ENCODE measurements around the gene TMEM253. TPM values are rescaled to one million over a fixed set of nuclear protein-coding genes. Genes with fewer than 3 reads are reported as not detected.

TMEM253 gene
- total and polyA plus RNA-seq, 8 donors = 0.16 to 4.9 (median 1.1) TPM

DNA sequence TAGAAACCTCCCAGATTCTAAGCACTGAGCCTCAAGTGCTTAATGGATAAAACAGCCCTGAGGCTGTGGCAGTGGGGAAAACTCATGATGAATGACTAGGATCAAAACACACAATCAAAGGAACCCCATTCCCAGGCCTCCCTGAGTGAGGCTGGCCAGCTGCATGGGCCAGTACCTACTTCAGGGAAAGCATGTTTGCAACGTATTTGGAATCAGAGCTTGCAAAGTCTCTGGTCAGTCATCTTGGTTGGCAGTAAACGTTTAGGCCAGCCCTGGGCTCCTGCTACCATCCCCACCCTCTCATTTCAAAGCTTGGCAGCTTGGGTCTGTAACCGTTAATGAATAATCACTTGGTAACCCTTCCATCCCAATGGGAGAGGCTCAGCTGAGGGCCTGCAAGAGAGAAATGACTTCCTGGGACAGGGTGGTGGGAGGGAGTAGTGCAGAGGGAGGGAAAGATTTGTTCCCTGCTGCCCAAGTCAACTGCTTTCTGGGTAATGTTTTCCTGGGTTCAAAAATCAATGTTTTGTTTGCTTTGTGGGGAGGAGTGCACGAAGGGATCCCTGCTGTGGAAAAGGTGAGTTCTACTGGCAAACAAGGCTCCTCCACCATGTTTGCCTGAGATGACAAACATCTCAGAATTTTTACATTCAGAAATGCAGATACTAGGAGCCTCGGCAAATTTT lies 45.3 kb upstream of the TMEM253 start:
- H3K27ac ChIP-seq = peak overlapping the region in 3 of 4 donors; percentile 10 to 60 (median 54)
- no peaks in the 10 kb centered on the region for H3K36me3 ChIP-seq
- intact Hi-C loops (cut with DNase I) = no loop called here
- ATAC-seq = peak; percentile 66 to 85 (median 78)
- no peaks in the 10 kb centered on the region for H3K27me3 ChIP-seq
- no peaks in the 10 kb centered on the region for H3K9me3 ChIP-seq
- H3K4me1 ChIP-seq = peaks cover 12 to 42% (median 32%) of the 10 kb centered on the region in 3 donors
- peak in 2 of 6 donors; percentile 30 to 49 for DNase-seq
- FAIRE-seq = no peak
- TF ChIP-seq, protein P1, sequence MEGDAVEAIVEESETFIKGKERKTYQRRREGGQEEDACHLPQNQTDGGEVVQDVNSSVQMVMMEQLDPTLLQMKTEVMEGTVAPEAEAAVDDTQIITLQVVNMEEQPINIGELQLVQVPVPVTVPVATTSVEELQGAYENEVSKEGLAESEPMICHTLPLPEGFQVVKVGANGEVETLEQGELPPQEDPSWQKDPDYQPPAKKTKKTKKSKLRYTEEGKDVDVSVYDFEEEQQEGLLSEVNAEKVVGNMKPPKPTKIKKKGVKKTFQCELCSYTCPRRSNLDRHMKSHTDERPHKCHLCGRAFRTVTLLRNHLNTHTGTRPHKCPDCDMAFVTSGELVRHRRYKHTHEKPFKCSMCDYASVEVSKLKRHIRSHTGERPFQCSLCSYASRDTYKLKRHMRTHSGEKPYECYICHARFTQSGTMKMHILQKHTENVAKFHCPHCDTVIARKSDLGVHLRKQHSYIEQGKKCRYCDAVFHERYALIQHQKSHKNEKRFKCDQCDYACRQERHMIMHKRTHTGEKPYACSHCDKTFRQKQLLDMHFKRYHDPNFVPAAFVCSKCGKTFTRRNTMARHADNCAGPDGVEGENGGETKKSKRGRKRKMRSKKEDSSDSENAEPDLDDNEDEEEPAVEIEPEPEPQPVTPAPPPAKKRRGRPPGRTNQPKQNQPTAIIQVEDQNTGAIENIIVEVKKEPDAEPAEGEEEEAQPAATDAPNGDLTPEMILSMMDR (IDR thresholded peaks at IDR 0.05) = no peak
- H3K4me3 ChIP-seq = no peak overlapping the region
- WGBS, 2 donors = 19 to 24% methylated on average over 5 of the region's 5 CpGs

DNA sequence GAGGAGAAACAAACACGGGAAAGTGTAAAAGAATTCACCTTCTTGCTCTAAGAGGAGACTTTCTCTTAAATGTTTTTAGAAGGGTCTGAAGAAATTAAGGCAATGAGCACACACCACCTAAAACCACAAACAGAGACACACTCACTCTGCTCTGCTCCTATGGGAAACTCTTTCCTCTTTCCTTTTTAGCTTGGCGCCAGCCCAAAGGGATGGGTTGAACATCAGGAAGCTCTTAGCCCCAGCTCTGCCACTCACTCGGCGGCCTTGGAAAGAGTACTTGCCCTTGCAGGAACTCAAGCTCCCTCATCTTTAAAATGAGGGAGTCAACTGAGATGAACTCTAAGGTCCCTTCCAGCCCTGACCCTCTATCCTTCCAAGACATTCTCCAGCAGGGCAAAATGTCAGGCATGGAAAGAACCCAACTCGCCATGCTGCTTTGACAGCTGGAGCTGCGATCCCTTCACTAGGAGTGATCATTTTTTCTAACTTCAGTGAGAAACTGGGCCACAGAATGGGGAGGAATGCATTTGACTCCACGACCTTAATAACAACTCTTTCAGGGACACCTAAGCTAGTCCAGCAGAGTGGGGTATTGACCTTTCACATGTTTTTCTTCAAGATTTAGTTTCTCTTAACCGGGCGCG lies 44.2 kb upstream of the TMEM253 start:
- no peaks in the 10 kb centered on the region for H3K27me3 ChIP-seq
- FAIRE-seq (no peak), DNase-seq (no peak), ATAC-seq (peak in 1 of 4 donors; percentile 24)
- 79% methylated on average over 10 of the region's 10 CpGs for WGBS, 2 donors
- H3K27ac ChIP-seq = peak overlapping the region in 2 of 4 donors; percentile 54 to 60
- H3K9me3 ChIP-seq = no peaks in the 10 kb centered on the region
- no peak overlapping the region for H3K4me3 ChIP-seq
- intact Hi-C loops (cut with DNase I) = no loop called here
- TF ChIP-seq, protein P1 (IDR thresholded peaks at IDR 0.05) = no peak
- peaks cover 12 to 42% (median 32%) of the 10 kb centered on the region in 3 donors for H3K4me1 ChIP-seq
- H3K36me3 ChIP-seq = no peaks in the 10 kb centered on the region

DNA sequence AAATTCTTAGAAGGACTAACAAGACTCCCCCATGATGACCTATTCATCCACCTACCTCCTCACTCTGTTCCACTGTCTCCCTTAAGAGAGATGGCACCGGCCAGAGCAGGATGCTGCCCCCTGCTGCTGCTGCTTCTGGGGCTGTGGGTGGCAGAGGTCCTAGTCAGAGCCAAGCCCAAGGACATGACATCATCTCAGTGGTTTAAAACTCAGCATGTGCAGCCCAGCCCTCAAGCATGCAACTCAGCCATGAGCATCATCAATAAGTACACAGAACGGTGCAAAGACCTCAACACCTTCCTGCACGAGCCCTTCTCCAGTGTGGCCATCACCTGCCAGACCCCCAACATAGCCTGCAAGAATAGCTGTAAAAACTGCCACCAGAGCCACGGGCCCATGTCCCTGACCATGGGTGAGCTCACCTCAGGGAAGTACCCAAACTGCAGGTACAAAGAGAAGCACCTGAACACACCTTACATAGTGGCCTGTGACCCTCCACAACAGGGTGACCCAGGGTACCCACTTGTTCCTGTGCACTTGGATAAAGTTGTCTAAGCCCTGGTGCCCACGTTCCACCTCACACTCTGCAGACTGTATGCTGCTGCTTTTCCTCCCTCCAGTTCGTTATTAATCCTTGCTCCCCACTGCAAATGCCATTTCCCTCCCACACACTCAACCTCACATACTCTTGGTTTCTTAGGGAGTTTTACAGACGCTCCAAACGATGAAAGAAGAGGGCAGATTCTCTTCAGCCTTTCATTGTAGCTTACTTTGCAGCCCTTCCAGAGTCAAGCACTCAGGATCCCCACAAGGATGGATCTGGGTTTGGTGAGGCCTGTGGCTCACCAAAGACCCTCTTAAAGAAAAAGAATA lies 42.8 kb upstream of the TMEM253 start, which contains the start of gene RNASE8:
TSS of gene RNASE8 (plus strand) at position 20 of the 873 bp plus-strand sequence. CDS start at position 91, 71 bp downstream.
- intact Hi-C loops (cut with DNase I) = no loop called here
- H3K27me3 ChIP-seq = no peaks in the 10 kb centered on the region
- H3K36me3 ChIP-seq = no peaks in the 10 kb centered on the region
- no peak for FAIRE-seq
- 71 to 81% methylated on average over 8 of the region's 8 CpGs for WGBS, 2 donors
- TF ChIP-seq, protein P1 (IDR thresholded peaks at IDR 0.05) = no peak
- DNase-seq = no peak
- no peak within 1 kb of the TSS for H3K4me3 ChIP-seq
- peak within 1 kb of the TSS in 2 of 4 donors; percentile 54 to 60 for H3K27ac ChIP-seq
- no peak for ATAC-seq
- no peaks in the 10 kb centered on the region for H3K9me3 ChIP-seq
- peaks cover 12 to 34% (median 32%) of the 10 kb centered on the region in 3 donors for H3K4me1 ChIP-seq

DNA sequence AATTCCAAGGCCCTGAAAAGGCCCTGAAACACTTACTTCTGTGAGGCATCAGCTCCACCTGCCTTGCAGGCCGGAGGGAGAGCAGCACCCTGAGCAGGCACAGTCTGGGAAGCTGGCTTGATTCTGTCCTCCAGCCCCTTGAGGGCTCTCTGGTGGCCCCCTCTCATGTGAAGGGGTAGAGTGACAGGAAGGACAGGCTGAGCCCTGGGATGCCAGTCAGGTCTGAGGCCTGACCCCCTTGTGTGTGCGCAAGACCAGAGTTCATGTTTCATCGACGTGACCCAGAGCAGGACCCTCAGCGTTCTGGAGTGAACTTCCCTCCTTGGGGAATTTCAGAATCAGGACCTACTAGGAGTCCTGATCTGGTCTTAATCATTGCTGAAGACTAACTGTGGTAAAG lies 42.0 kb upstream of the TMEM253 start:
- Histone ChIP-seq H3K4me1 (peaks cover 12 to 27% (median 24%) of the 10 kb centered on the region in 3 donors), H3K27ac (no peak overlapping the region), H3K4me3 (no peak overlapping the region), H3K9me3 (no peaks in the 10 kb centered on the region), H3K27me3 (no peaks in the 10 kb centered on the region), H3K36me3 (no peaks in the 10 kb centered on the region)
- TF ChIP-seq, protein P1 (IDR thresholded peaks at IDR 0.05) = no peak
- intact Hi-C loops (cut with DNase I) = no loop called here
- DNase-seq = no peak
- WGBS, 2 donors = 83 to 86% methylated on average over 5 of the region's 5 CpGs
- FAIRE-seq = no peak
- ATAC-seq = no peak
